Breast epithelium (tissue), 3 donors: ENCODE data around the gene VIPR1.

Experiments
- POLR2A ChIP-seq: fragments of 450-650 bp; IDR thresholded peaks from one replicate; pipeline ENCODE4 v1.6.1; 2016; ENCODE audit warnings: antibody characterized with exemption, mild to moderate bottlenecking, moderate library complexity
- POLR2AphosphoS5 ChIP-seq, 3 donors: sonication (generic); formaldehyde crosslinking; IDR thresholded peaks; one replicate each; pipeline ENCODE4 v1.6.1; 2017; ENCODE audit warnings: antibody characterized with exemption in 3 of 3
- TF ChIP-seq, protein P1 (sequence below), 3 donors: fragments of 450-650 bp; IDR thresholded peaks; one replicate each; pipeline ENCODE4 v1.5.1; 2016 to 2017; ENCODE audit warnings: antibody characterized with exemption in 3 of 3, mild to moderate bottlenecking in 3 of 3, moderate library complexity in 3 of 3

DNA sequence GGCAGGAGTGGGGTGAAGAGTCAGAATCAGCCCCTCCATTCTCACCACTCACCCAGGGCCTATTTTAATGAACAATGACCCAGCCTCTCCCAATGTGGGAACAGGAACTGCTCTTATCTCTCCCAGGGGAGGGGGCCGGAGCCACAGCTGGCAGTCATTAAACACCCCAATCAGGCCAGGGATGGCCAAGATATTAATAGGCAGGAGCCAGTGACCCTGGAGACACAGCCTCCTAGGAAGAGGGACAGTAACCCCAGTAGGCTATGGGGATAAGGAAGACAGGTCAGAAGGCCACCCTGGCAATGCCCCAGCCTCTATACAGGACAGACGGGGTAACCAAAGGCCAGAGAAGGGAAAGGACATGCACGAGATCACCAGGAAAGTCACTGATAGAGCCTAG lies 38.6 kb downstream of the VIPR1 start:
- TF ChIP-seq, protein P1, sequence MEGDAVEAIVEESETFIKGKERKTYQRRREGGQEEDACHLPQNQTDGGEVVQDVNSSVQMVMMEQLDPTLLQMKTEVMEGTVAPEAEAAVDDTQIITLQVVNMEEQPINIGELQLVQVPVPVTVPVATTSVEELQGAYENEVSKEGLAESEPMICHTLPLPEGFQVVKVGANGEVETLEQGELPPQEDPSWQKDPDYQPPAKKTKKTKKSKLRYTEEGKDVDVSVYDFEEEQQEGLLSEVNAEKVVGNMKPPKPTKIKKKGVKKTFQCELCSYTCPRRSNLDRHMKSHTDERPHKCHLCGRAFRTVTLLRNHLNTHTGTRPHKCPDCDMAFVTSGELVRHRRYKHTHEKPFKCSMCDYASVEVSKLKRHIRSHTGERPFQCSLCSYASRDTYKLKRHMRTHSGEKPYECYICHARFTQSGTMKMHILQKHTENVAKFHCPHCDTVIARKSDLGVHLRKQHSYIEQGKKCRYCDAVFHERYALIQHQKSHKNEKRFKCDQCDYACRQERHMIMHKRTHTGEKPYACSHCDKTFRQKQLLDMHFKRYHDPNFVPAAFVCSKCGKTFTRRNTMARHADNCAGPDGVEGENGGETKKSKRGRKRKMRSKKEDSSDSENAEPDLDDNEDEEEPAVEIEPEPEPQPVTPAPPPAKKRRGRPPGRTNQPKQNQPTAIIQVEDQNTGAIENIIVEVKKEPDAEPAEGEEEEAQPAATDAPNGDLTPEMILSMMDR (IDR thresholded peaks at IDR 0.05): no peak
- no peak for TF ChIP-seq POLR2AphosphoS5 (IDR thresholded peaks at IDR 0.05)
- TF ChIP-seq POLR2A: no peak
